VCaP (cell line): Measurements from ENCODE around the gene DUSP3.

ENCODE experiments used
- H3K27ac ChIP-seq: fragments of 450-650 bp; 2 replicates; pipeline ENCODE4 v1.5.1; 2017
- TF ChIP-seq, protein P1 (sequence below): fragments of 450-650 bp; conservative IDR thresholded peaks from 2 replicates; pipeline ENCODE4 v1.5.1; 2017; ENCODE audit warnings: mild to moderate bottlenecking, moderate library complexity

DUSP3 gene

DNA sequence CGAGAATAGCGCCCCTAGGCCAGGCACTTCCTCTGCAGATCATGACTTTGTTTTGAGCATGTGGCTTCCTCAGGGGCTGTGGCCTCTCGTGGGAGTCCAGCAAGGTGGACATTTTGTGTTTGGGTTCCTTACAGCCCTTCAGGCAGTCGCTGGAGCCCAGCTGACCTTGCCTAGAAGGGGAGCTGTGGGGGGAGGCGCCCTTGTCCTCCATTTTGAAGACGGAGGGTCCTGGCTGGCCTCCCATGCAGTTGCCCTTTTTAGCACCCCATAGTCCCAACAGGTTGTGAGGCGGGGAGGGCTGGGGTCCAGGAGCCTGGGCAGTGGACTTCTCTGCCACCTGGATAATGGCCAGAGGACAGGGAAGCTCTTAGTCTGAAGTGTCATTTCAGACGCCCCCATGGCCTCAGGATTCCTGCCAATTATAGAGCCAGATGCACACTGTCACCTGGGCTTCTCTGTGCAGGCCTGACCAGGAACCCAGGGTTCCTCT is 21.6 kb downstream of the DUSP3 start:
- TF ChIP-seq, protein P1, sequence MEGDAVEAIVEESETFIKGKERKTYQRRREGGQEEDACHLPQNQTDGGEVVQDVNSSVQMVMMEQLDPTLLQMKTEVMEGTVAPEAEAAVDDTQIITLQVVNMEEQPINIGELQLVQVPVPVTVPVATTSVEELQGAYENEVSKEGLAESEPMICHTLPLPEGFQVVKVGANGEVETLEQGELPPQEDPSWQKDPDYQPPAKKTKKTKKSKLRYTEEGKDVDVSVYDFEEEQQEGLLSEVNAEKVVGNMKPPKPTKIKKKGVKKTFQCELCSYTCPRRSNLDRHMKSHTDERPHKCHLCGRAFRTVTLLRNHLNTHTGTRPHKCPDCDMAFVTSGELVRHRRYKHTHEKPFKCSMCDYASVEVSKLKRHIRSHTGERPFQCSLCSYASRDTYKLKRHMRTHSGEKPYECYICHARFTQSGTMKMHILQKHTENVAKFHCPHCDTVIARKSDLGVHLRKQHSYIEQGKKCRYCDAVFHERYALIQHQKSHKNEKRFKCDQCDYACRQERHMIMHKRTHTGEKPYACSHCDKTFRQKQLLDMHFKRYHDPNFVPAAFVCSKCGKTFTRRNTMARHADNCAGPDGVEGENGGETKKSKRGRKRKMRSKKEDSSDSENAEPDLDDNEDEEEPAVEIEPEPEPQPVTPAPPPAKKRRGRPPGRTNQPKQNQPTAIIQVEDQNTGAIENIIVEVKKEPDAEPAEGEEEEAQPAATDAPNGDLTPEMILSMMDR = no peak
- H3K27ac ChIP-seq = no peak overlapping the region

DNA sequence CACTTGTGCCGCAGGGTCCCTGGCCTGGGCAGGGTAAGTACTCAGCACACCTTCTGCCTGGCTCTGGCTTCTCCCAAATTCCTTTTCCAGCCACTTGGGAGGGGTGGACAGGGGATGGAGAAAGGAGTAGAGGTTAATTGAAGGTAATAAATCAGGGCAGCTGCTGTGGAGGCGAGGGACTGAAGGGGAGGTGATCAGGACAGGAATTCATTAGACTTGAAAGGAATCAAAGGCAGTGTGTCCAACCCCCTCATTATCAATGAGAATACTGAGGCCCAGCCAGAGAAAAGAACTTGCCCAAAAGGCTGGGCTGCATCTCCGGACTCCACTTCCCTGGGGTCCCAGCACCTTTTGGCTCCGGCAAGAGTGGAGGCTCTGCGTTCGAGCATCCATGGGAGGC is 22.6 kb downstream of the DUSP3 start:
- H3K27ac ChIP-seq = no peak overlapping the region
- TF ChIP-seq, protein P1 = no peak

DNA sequence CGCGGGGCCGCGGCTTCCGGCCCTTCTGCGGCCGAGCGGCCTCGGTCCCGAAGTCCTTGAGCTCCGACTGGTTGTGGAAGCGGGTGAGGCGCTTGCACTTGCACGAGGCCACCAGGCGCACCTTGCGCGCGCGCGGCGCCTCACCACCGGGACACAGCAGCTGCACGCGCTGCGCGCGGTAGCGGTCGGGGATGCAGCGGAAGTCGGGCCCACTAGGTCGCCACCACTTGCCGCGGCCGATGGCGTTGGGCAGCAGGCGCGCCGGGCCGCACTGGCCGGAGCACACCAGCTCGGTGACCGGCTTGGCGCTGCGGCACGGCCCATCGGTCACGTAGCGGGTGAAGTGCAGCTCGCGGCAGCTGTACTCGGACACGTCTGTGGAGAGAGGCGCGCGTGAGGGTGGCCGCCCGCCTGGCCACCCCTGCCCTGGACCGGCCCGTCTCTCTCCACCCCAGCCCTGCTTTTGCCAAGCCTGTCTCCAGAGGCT is 23.3 kb downstream of the DUSP3 start:
- no peak overlapping the region for H3K27ac ChIP-seq
- TF ChIP-seq, protein P1 = 0 out of 2 replicates have a peak, but pooled peaks have one; percentile 13

DNA sequence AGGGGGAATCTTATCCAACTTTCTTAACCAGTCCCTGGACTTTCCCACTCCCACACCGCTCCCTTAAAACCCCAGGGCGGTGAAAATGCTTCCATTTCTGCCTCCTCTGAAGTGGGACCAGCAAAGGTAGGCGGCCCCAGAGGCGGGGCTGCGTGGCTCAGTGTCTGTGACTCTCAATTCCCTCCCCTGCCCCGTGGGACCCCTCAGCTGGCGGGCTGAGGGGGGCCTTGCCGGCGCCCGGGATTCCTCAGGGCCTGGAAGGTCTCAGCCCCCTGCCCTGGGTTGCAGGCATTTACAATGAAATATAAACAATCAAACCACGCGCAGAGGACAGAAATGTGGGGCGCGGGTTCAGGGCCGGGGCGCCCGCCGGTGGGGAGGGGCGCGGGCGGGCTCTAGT is 23.8 kb downstream of the DUSP3 start:
- TF ChIP-seq, protein P1 = no peak
- H3K27ac ChIP-seq = no peak overlapping the region

DNA sequence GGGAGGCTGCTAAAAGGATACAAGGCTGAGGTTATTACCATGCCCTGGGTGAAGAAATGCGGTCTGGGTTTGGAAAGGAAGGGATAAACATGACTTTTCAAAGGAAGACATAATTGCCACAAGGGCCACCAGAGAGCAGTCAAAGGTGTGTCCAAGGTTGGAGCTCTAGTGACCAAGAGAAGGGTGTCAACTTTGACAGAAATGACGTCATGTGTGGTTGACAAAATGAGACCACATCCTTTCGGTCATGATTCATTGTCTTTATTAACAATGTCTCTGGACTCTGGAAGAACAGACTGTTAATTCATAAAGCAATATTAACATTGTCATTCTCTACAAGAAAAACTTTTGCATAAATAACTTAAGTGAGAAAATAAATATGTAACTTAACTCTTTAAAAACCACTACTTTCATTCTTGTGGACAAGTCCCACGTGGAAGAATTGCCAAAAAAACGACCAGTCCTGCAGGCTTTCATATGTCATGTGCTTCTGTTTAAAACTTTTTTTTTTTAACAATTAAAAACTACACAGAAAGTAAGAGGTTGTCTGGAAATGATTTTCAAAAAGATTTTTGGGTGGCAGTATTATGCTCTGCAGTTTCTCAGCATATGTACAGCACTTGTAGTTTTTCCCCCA is 25.2 kb downstream of the DUSP3 start:
- TF ChIP-seq, protein P1 = no peak
- no peak overlapping the region for H3K27ac ChIP-seq

DNA sequence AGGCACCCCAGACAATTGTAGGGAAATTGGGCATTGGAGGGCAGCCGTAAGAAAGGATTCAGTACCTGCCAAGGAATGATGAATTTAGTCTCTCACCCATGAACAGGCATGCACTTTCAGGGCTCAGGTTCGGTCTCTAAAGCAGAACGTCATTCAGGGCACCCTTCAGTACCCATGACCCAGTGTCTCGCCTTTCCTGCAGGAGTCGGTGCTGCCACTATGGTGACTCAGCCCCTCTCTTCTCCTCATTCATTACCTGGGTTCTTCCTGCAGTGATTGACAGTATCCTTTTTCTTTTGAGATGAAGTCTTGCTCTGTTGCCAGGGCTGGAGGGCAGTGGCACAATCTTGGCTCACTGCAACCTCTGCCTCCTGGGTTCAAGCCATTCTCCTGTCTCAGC is 28.6 kb downstream of the DUSP3 start:
- TF ChIP-seq, protein P1 = no peak
- no peak overlapping the region for H3K27ac ChIP-seq

DNA sequence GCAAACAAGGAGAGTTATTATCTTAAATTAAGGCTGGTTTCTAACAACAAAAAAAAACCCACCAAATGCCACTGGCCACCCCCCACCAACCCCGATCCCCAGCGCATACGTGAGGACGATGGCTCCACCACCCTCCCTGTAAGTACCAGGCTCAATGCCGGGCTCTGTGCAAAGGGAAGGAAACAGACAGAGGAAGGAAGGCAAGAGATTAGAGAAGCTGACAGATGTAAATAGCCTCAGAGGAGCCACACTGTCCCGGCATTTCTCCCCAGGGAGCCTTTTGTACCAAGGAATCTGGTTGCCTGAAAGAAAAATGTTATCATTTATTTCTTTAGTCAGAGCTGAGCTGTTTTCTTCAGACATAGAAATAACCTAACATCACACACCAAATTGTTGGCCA is 33.2 kb downstream of the DUSP3 start:
- TF ChIP-seq, protein P1 = no peak
- no peak overlapping the region for H3K27ac ChIP-seq
